GM21723 (cell line): Measurements from ENCODE around the gene ALG14.
A peak's percentile ranks its signal among the peaks of the same experiment; 100 is the strongest.
"Not testable (repeated sequence)": the region's sequence is repeated elsewhere in the genome, so short reads cannot be mapped to it uniquely, and the experiment has no call there.

ENCODE experiments used
- ATAC-seq: cut with Tn5 transposase; IDR thresholded peaks from one replicate; pipeline ENCODE4 v1.9.1; 2021; ENCODE audit warnings: mild to moderate bottlenecking, moderate library complexity; ENCODE audit not compliant: unreplicated experiment

ALG14 gene

DNA sequence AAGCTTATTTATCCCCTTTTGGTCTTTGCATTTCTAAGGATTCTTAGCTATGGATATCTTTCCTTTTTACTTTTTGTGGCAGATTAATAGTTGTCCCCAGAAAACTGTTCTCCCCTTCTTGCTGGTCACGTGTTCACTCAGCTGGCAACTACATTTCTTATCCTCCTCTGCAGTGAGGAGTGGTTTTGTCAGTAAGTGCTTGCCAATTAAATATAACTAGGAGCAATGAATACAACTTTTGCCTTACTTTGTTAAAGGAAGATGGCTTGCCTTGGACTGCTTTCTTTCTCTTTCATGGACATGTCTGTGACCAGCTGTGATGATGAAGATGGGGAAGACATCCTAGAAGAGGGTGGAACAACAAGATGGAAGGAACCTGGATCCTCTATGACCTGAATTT is 15.6 kb upstream of the ALG14 start:
- ATAC-seq = no peak

DNA sequence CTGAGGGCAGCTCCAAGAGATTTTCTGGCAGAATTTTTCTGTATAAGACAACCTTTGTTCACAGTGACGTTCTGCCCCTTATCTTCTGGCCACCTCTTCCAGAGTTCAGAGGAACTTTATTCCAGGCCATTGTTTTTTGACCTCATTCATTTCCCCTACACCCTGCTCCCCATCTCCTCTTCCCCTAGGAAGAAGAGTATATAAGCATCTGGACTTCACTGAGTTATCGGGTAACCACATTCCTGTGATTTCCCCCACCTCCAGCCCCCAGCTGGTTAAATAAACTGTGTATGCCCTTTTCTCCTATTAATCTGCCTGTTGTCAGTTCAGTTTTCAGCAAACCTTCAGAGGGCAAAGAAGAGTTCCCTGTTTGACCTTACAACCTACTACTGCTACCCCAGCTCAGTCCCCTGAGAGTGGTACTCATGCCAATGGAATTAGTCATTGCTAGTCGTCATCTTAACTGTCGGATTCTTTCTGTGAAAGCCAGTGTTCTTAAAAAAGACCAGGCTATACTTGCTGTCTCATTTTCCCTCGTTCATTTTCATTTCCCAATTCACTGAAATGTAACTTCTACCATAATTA is 14.3 kb upstream of the ALG14 start:
- ATAC-seq = peak; percentile 59

DNA sequence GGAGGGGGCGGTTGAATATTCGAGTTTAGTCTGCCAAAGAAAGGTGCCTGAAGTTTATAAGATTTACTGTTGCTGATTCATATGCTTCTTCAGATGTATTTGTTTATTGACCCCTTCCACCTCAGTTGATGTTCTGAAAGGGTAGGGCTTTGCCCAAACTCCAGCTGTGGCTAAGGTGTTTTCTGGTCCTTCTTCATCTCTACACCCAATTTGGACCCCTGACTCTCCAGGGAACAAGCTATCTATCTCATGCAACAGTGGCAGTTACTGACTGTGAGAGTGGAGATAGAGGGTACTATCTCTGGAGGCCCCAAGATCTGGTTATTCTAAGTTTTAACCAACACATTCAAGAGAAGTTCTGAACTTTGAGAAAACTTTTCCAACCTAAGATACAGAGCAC is 12.6 kb upstream of the ALG14 start:
- no peak for ATAC-seq

DNA sequence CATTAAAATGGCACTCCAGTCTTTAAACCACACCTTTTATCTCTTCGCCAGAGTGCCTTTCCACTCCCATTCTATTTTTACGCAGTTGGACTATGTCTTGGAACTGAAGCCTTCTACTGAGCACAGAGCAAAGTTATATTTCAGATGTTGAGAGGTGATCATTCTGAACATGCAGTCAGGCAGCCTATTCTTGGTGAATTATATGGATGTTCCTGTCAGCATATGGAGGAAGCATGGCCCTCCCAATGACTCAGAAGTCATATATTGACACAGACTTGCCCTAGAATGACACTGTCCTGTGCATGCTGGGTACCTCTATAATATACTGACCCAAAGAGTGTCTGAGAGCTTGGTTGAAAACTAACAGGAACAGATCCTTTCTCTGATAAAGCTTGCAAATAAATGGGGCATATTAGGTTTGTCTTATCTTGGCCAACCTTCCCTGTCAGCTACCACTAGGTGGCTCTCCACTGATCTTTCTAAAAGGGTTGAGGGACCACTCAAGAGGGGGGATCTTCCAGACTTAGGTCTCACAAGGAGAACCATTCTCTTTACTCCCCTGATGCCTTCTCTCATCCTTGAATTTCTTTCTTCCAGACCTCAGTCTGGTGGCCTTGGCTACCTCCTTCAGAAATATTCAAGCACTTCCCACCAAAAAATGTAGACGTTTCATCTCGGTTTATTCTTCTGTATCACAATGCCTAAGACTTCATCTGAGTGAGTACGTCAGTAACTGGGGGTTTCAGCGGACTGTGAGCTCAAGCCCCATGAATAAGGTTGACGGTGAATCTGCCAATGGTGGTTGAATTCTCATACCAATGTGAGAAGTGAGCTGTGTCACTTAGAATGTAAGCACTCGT is 11.8 kb upstream of the ALG14 start:
- peak; percentile 78 for ATAC-seq

DNA sequence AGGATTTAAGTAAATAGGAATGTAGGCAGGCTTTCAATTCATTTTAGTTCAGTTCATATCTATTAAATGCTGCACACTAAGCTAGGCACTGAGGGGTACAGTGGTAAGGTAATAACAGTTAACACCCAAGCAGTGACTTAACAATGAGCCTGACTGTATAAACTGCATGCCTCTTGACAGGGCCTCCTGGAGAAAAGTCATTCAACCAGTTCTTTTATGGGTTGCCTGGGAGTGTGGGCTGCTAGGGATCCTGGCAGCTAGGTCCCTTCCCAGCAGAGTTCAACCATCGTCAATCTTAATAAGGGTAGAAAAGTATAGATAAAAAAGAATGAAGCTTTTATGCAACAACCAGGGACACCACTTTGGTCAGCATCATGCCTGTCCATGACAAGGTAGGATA is 8.1 kb upstream of the ALG14 start:
- no peak for ATAC-seq

DNA sequence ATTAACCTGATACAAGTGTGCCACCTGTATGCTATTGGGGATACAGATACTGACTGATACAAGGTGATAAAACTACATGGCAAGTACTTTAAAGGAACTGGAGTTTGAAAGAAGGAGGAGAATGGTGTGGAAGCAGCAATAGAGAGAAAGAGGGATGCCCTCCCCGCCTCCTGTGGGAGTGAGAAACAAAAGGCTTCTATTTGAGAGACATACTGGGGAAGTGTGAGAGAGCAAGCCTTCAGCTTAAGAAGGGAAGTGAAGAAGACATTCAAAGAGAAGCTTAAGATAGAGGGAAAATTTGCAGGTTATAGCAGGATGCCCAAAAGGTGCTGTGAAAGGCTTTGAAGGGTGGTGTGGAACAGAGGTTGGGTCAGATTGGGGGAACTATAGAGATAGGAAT is 7.7 kb upstream of the ALG14 start:
- ATAC-seq = no peak

DNA sequence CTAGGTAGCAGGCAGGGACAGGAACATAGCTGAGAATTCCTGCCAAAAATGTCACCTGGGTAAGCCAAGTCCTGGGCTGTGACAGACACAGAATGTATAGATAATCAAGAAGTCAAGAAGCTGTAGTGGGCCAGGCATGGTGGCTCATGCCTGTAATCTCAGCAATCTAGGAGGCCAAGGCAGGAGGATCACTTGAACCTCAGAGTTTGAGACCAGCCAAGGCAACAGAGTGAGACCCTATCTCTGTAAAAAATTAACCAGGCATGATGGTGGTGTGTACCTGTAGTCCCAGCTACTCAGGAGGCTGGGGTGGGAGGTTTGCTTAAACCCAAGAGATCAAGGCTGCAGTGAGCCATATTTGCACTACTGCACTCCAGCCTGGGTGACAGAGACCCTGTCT is 3.3 kb upstream of the ALG14 start:
- no peak for ATAC-seq

DNA sequence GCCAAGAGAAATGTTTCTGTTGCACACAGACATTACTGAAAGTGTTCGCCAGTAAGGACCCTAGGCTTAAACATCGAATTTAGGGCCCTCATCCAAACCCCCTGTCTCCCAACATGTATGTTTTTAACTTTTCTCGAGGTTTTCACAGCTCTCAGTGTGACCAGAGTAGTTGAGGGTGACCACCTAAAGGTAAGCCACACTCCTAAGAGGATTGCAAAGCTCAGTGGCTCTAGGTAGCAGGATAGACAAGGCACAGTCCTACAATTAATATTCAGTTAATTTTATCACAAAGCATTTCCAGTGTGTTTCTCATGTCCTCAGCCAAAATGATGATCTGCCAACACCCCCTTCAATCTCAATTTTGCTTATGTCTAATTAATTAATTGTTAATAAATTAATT is 695 bp upstream of the ALG14 start:
- ATAC-seq = no peak

DNA sequence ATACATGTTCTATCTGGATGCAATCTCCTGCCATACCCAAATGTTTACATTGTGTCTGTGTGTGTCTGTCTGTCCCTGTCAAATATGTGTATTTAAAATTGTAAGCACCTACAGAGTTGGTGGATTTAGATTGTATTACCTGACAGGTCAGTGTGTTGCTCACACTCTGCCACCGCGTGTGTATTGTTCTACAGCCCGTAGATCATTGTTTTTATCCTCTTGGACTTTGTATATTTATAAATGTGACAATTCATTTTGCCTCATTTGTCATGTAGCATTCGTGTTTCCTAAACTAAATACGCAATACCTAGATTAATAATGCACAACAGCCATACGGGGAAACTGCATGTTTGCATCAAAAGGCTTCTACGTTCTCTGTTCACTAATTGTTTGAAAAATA is 634 bp downstream of the ALG14 start:
- no peak for ATAC-seq

DNA sequence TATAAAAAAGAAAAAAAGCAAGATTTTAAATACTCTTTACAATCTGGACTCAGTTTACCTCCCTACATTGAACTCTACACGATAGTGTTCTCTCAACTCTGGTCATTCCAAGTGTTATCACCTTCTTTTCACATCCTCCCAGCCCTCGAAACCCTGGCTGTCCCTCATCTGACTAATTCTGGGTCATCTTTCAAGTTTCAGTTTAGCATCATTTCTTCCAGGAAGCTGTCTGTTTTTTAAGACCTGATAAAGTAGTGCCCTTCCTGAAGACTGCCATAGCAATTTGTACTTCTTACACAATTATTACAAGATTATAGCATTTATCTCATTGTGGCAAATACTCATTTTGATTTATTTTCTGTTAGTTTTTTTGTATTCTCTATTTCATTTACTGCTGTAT is 1.2 kb downstream of the ALG14 start:
- no peak for ATAC-seq

DNA sequence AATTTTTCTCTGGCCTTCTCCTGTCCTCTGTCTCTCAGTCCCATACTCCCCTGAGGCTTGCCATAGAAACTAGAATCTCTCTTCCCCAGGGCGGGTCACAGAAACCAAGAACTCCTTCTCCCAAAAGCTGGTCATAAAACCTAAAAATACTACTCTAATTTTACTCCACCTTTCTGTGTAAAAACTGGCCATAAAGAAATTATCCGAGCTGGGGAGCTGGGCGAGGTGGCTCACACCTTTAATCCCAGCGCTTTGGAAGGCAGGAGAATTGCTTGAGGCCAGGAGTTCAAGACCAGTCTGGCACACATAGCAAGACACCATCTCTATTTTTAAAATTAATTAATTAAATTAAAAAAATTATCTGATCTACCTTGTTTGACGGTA is 3.0 kb downstream of the ALG14 start:
- no peak for ATAC-seq

DNA sequence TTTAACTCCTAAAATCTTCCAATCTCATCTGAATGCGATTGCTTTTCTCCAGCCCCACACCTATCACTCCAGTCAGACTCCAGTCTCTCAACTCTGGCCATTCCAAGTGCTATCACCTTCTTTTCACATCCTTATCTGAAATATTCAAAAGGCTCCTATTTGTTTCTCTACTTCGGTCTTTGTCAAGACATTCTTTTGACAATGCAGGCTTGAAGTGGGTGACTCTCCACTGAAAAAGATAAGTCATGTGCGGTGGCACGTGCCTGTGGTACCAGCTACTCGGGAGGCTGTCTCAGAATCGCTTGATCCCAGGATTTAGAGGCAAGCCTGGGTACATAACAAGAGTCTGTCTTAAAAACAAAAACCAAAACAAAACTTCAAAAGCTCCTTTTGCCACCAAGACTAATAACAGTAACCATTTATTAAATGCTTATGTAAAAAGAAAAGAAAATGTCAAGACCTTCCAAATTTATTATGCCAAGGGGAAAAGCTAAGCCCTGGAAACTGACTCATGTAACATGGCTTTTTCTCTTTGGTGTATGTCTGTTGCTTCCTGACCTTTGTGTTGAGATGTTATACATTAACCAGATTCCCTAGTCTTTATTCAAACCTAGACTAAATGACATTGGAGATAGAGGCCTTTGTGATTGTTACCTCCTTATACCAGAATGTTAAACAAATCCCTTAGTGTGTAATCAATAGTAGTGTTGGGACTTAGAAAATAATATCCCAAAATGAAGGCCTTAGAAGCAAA is 3.6 kb downstream of the ALG14 start:
- ATAC-seq = no peak

DNA sequence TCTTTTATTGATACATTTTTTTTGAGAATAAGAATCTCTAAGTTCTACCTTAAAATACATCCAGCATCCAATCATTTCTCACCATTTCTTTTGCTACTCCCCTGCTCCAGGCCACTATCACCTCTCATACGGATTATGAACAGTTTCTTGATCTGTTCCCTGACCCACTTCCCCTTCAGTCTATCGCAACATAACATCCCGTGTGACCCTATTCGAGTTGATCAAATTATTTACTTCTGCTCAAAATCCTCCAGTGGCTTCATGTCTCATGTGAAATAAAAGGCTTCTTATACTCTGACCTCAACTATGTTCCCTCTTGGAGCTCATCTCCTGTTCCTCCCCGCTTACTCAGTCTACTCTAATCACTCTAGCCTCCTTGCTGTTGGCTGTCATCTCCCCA is 5.2 kb downstream of the ALG14 start:
- ATAC-seq = no peak

DNA sequence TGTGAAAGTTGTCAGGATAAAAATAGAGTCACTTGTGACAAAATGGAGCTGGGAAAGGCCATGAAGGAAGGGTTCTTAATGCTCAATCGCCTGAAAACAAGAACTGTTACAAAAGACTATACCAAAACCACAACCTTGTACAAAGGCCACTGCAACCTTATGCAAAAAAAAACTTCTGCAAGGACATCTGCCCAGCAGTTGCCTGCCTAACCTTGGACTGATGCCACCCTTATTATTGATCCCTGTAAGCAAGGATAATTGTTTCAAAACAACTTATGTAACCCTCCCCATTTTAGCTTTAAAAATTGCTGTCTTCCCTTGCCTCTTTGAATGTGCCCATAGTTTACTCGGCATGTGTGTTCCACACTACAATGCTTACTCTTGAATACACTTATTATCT is 5.7 kb downstream of the ALG14 start:
- peak; percentile 41 for ATAC-seq

DNA sequence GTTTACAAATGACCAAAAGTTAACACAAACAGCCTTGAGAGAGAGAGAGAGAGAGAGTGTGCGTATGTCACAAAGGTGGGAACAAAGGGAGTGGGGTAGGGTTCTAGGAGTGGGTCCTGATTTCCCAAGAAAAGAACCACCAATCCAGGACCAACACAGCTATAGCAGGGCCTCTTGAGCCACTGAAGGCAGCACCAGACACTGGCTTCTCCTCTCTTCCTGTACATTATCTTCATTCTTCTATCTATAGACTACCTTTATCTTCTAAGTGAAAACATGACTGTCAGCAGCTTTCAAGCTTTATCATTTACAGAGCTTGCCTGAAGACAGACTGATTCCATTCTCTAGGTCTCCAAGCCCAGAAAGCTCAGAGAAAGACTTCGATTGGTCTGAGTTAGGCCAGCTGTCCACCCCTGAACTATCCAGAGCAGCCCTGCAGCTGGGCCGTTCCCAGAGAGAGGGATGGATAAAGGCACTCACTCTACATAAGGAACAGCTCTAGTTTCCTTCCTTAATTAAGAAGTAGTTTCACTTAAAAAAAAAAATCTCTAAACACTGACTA is 11.2 kb downstream of the ALG14 start:
- no peak for ATAC-seq

DNA sequence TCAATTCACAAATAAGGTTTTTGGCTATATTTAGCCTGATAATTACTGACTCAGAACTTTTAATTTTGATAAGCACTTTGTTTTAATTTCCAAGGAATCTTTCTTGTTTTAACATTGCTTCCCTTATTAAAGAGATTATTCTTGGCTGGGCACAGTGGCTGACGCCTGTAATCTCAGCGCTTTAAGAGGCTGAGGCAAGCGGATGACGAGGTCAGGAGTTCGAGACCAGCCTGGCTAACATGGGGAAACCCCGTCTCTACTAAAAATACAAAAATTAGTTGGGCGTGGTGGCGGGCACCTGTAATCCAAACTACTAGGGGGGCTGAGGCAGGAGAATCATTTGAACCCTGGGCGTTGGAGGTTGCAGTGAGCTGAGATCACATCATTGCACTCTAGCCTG is 13.8 kb downstream of the ALG14 start:
- no peak for ATAC-seq

DNA sequence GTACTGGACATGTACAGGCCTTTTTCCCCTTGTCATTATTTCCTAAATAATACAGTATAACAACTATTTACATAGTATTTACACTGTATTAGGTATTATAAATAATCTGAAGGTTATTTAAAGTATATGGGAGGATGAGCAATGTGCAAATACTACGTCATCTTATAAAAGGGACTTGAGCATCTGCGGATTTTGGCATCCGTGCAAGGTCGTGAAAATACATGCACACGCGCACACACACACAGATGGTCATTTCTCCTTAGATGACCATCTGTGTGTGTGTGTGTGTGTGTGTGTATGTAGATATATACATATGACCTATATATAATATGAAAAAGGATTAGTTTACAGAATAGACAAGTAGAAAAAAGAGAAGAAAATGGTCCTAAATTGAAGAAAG is 15.4 kb downstream of the ALG14 start:
- no peak for ATAC-seq

DNA sequence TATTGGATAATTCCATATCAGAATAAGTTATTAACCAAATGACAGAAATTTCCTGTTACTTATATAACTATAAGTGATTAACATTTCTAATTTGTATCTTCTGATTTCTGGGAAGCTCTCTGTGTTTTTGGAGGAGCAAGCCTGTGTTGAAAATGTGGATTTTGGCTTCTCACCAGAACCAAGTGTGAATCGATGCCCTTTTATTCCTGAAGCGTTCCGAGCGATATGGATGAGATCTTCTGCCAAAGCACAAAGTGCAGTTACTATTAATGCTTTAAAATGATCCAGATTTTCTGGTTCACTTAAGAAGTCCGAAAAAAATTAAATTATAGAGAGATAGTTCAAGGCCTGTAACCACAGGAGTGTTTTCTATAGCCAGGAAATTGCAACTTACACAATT is 22.8 kb downstream of the ALG14 start:
- no peak for ATAC-seq

DNA sequence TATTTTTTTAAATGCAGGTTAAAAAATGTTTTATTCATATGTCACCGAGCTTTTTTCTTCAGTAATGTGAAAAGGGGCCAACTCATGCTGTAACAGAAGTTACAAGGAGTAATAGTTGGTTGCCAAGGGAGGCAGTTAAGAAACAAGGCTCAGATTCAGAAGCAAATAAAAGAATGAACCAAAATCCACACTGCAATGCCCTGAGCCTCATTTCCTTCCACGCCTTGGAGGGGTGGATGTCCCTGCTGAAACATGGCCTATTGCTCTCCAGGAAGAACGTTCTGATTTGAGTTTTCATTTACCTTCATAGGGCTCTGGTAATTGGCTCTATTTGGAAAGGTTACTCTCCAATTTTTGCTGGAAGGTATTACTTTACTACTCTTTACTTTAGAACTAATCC is 24.4 kb downstream of the ALG14 start:
- ATAC-seq = no peak

DNA sequence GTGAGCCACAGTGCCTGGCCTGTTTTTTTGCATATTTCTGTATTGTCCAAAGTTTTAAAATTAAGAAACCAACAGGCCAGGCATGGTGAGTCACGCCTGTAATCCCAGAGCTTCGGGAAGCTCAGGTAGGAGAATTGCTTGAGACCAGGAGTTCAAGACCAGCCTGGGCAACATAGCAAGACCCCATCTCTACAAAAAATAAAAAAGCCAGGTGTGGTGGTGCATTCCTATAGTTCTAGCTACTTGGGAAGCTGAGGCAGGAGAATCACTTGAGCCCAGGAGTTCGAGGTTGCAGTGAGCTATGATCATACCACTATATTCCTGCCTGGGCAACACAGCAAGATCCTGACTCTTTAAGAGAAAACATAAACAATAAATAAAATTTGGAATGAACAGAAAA is 25.1 kb downstream of the ALG14 start:
- ATAC-seq = not testable (repeated sequence)

DNA sequence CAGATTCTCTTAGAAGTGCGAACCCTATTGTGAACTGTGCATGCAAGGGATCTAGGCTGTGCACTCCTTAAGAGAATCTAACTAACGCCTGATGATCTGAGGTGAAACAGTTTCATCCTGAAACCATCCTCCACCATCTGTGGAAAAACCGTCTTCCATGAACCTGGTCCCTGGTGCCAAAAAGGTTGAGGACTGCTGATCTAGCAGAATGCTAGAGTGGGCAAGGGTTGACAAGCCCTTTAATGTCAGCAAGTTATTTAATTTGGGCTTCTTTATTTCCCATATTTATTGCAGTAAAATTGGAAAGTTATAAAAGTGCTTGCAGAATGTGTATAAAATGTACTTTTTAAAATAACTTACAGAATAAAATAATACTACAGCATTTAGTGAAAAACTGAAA is 26.4 kb downstream of the ALG14 start:
- no peak for ATAC-seq
